GM12878 (cell line): ENCODE results near the gene PLXDC1. TPM values are rescaled to one million over a fixed set of nuclear protein-coding genes. Genes with fewer than 3 reads are reported as not detected.

Source experiments
- ATAC-seq: fragments of 200-7000 bp; cut with Tn5 transposase; 3 replicates; pipeline ENCODE4 v1.9.1; 2020; ENCODE audit warnings: mild to moderate bottlenecking, moderate library complexity
- BruUV-seq: library from RNA; stranded (reverse); fragments of 400-500 nt; replicated peaks from 2 replicates; lab custom pipeline; 2021; lab: Mats Ljungman, UMichigan
- CTCF ChIA-PET: fragments of 300-600 bp; sonication (Branson Sonifier 250); formaldehyde crosslinking; extraction: SDS; loops from one replicate; lab custom pipeline; 2021; ENCODE audit warnings: inconsistent platforms; lab: Yijun Ruan, JAX
- POLR2A ChIA-PET: fragments of 350-600 bp; formaldehyde crosslinking; extraction: SDS; loops from one replicate; lab custom pipeline; 2021; ENCODE audit warnings: inconsistent platforms; lab: Charles Lee
- RAD21 ChIA-PET: fragments of 300-600 bp; sonication (Branson Sonifier 250); formaldehyde crosslinking; loops from one replicate; lab custom pipeline; 2023; ENCODE audit warnings: antibody characterized with exemption; ENCODE audit not compliant: unreplicated experiment; lab: Charles Lee
- SMC1A ChIA-PET: fragments of 300-600 bp; sonication (Branson Sonifier 250); formaldehyde crosslinking; loops from one replicate; lab custom pipeline; 2023; ENCODE audit not compliant: unreplicated experiment, uncharacterized antibody; lab: Charles Lee
- DNase-seq: peaks from one replicate; pipeline ENCODE4 v3.0.0-alpha.2; 2011; ENCODE audit warnings: low read depth, low spot score
- FAIRE-seq: peaks from 3 replicates; lab custom pipeline; 2011; peaks lifted over from hg19 to GRCh38; lab: Jason Lieb, UNC
- H2AFZ ChIP-seq: 2 replicates; pipeline ENCODE4 v1.6.0; 2011; ENCODE audit warnings: low read depth, low read length, control low read depth; ENCODE audit not compliant: control insufficient read depth
- H3K27ac ChIP-seq: 2 replicates; pipeline ENCODE4 v1.5.1; 2011; ENCODE audit warnings: control low read depth; ENCODE audit not compliant: control insufficient read depth, insufficient read depth
- H3K27me3 ChIP-seq, 2 experiments: replicated peaks in 1 of 2; 2 replicates each; pipeline versions ENCODE4 v1.6.0 to v1.6.1; 2011; ENCODE audit warnings: low read length in 1 of 2; ENCODE audit not compliant: control insufficient read depth in 2 of 2, insufficient read depth in 2 of 2
- H3K36me3 ChIP-seq, 2 experiments: 2 replicates each; pipeline ENCODE4 v1.5.1; 2011; ENCODE audit warnings: low read length in 1 of 2; ENCODE audit not compliant: control insufficient read depth in 2 of 2, insufficient read depth in 2 of 2
- H3K4me1 ChIP-seq: 2 replicates; pipeline ENCODE4 v1.6.1; 2011; ENCODE audit warnings: mild to moderate bottlenecking, low read length, moderate library complexity, mixed read lengths; ENCODE audit not compliant: control insufficient read depth, insufficient read depth
- H3K4me2 ChIP-seq: 2 replicates; pipeline ENCODE4 v1.6.0; 2011; ENCODE audit warnings: control low read depth; ENCODE audit not compliant: control insufficient read depth, insufficient read depth
- H3K4me3 ChIP-seq: fragments of 200-600 bp; sonication (generic); 2 replicates; pipeline ENCODE4 v1.5.1; 2016
- H3K79me2 ChIP-seq: 2 replicates; pipeline ENCODE4 v1.6.0; 2011; ENCODE audit warnings: low read length; ENCODE audit not compliant: control insufficient read depth, insufficient read depth
- H3K9ac ChIP-seq: 2 replicates; pipeline ENCODE4 v1.8.0; 2011; ENCODE audit warnings: low read length, control low read depth, mixed read lengths; ENCODE audit not compliant: control insufficient read depth, insufficient read depth
- H3K9me3 ChIP-seq: replicated peaks from 3 replicates; pipeline ENCODE4 v1.5.1; 2011; ENCODE audit warnings: mild to moderate bottlenecking, low read length; ENCODE audit not compliant: control insufficient read depth, insufficient read depth
- H4K20me1 ChIP-seq: 2 replicates; pipeline ENCODE4 v1.6.0; 2011; ENCODE audit not compliant: control insufficient read depth, insufficient read depth
- ATF2 ChIP-seq: IDR thresholded peaks from 2 replicates; pipeline ENCODE4 v1.6.1; 2012; ENCODE audit warnings: low read length, inconsistent platforms
- CHD1 ChIP-seq: IDR thresholded peaks from 2 replicates; pipeline ENCODE4 v1.6.1; 2012; ENCODE audit warnings: low read depth, low read length, improper control_type of control experiment
- DPF2 ChIP-seq: fragments of 450-650 bp; IDR thresholded peaks from 2 replicates; pipeline ENCODE4 v1.6.1; 2017; ENCODE audit warnings: mild to moderate bottlenecking
- HCFC1 ChIP-seq: fragments of 150-350 bp; IDR thresholded peaks from 2 replicates; pipeline ENCODE4 v1.6.1; 2014; ENCODE audit warnings: low read length
- RELA ChIP-seq: fragments of 450-650 bp; IDR thresholded peaks from 2 replicates; pipeline ENCODE4 v1.8.0; 2014; ENCODE audit warnings: borderline replicate concordance; ENCODE audit not compliant: partially characterized antibody
- SMAD5 ChIP-seq: IDR thresholded peaks from 2 replicates; pipeline ENCODE4 v1.6.1; 2016; ENCODE audit warnings: antibody characterized with exemption, low read depth
- WGBS: methylation state at CpG from one replicate; pipeline ENCODE4 v1.1.6; 2016; ENCODE audit warnings: low lambda C conversion rate; ENCODE audit not compliant: insufficient replicate concordance, insufficient coverage; ENCODE audit errors: missing lambda C conversion rate; 5-methylcytosine and 5-hydroxymethylcytosine counted together
- in situ Hi-C: fragments of 300-500 bp; cut with MboI; formaldehyde crosslinking; loops from 9 replicates; pipeline ENCODE4 v1.14.3; 2018; ENCODE audit warnings: mixed read lengths
- intact Hi-C: fragments of 100-400 bp; cut with micrococcal nuclease; formaldehyde crosslinking; loops from one replicate; pipeline ENCODE4 v1.14.2; 2022; ENCODE audit not compliant: unreplicated experiment
- polyA plus RNA-seq, 11 experiments: library from polyadenylated mRNA; depleted of rRNA in 4 of 11; unstranded in 6 of 11; stranded (reverse) in 5 of 11; fragments of >200 nt; fragmentation: Nextera tagmentation in 4 of 11; fragmentation: Illumina TruSeq in 1 of 11; extraction: Ambion mirVana in 4 of 11; extraction: Trizol in 1 of 11; gene quantifications; 1 replicate in 1 of 11; 2 replicates in 10 of 11; pipeline versions ENCODE4 v1.2.1 to v1.2.3, GENCODE V29; 2011 to 2016; ENCODE audit warnings: inconsistent platforms in 2 of 11, missing spikeins in 2 of 11, low read depth in 1 of 11
- total RNA-seq, 4 experiments: library from RNA; depleted of rRNA in 3 of 4; stranded (reverse); fragments of >200 nt in 3 of 4; fragmentation: Illumina TruSeq in 1 of 4; extraction: Trizol in 1 of 4; gene quantifications; 2 replicates each; pipeline versions ENCODE4 v1.2.1 to v1.2.3, GENCODE V29; 2013 to 2021

The PLXDC1 gene
- total and polyA plus RNA-seq, 10 of the 15 experiments (the other 5 are each of a cell fraction or from before 2014, with no cell fraction given) = 0.03 to 0.30 (median 0.22) TPM; not detected in 7

GRCh38 chr17:39058524-39058923, 92.9 kb downstream of the PLXDC1 start (continued):
- no peak for TF ChIP-seq ATF2
- TF ChIP-seq SMAD5 = no peak

GRCh38 chr17:39057701-39058206, 93.7 kb downstream of the PLXDC1 start:
- Histone ChIP-seq H3K4me3 (peak overlapping the region; percentile 43; the same call in 1 of the 2 replicates), H4K20me1 (no peaks in the 10 kb centered on the region), H3K27me3 (no peaks in the 10 kb centered on the region), H3K4me1 (0 out of 2 replicates have a peak, but pooled peaks cover 4% of the 10 kb centered on the region), H3K36me3 (no peaks in the 10 kb centered on the region), H2AFZ (no peak overlapping the region), H3K4me2 (peak overlapping the region; percentile 97), H3K79me2 (no peaks in the 10 kb centered on the region), H3K9ac (no peak overlapping the region), H3K9me3 (no peaks in the 10 kb centered on the region), H3K27ac (no peak overlapping the region)
- ChIA-PET POLR2A (no interaction called here), CTCF (interaction anchor here (0.8 to 3.2 kb wide), 5 partner anchors 20 to 181 kb away, joined by 3 to 17 read pairs (median 8); no protein-coding TSS in a partner anchor), RAD21 (interaction anchor here (3.0 kb wide), 1 partner anchor 96 kb away, joined by 19 read pairs; no protein-coding TSS in a partner anchor), SMC1A (interaction anchor here (2.6 kb wide), 1 partner anchor 96 kb away, joined by 12 read pairs; no protein-coding TSS in a partner anchor)
- TF ChIP-seq RELA = no peak
- TF ChIP-seq HCFC1 = no peak
- TF ChIP-seq CHD1 = no peak
- no peak for TF ChIP-seq ATF2
- no peak for TF ChIP-seq DPF2
- in situ Hi-C loops = no loop called here
- 95% methylated on average over 11 of the region's 11 CpGs for WGBS
- no TSS peak for BruUV-seq
- FAIRE-seq (no peak), ATAC-seq (no peak), DNase-seq (no peak)
- intact Hi-C loops = loop anchor here (1.0 kb wide), 1 partner anchor 96 kb away; no protein-coding TSS in a partner anchor
